GM19452 (cell line): Measurements from ENCODE around the gene CHRNB4.

Source experiments
- ATAC-seq: cut with Tn5 transposase; IDR thresholded peaks from one replicate; pipeline ENCODE4 v1.9.1; 2021; ENCODE audit not compliant: unreplicated experiment

The CHRNB4 gene

GRCh38 chr15:78668987-78669386 lies 28.0 kb upstream of the CHRNB4 start:
- ATAC-seq, result no peak

GRCh38 chr15:78667578-78668236 lies 26.7 kb upstream of the CHRNB4 start:
- no peak for ATAC-seq

GRCh38 chr15:78666010-78666409 lies 25.0 kb upstream of the CHRNB4 start:
- no peak for ATAC-seq

- no peak for ATAC-seq
Measured at GRCh38 chr15:78663703-78664102, 22.7 kb upstream of the CHRNB4 start.

- ATAC-seq, result no peak
Measured at GRCh38 chr15:78662028-78662427, 21.0 kb upstream of the CHRNB4 start.

- no peak for ATAC-seq
Measured at GRCh38 chr15:78661001-78661400, 20.0 kb upstream of the CHRNB4 start.

- no peak for ATAC-seq
Measured at GRCh38 chr15:78660584-78660983, 19.6 kb upstream of the CHRNB4 start.

GRCh38 chr15:78658823-78659222 lies 17.8 kb upstream of the CHRNB4 start:
- ATAC-seq, result no peak

- no peak for ATAC-seq
Measured at GRCh38 chr15:78654272-78654671, 13.3 kb upstream of the CHRNB4 start.

- ATAC-seq, result no peak
Measured at GRCh38 chr15:78651930-78652615, 11.1 kb upstream of the CHRNB4 start.

- ATAC-seq, result no peak
Measured at GRCh38 chr15:78651007-78651406, 10.0 kb upstream of the CHRNB4 start.

GRCh38 chr15:78650022-78650421 lies 9.0 kb upstream of the CHRNB4 start:
- ATAC-seq, result no peak

GRCh38 chr15:78645009-78645408 lies 4.0 kb upstream of the CHRNB4 start:
- ATAC-seq, result no peak

GRCh38 chr15:78642331-78642730 lies 1.3 kb upstream of the CHRNB4 start:
- no peak for ATAC-seq

GRCh38 chr15:78641749-78642275 lies 802 bp upstream of the CHRNB4 start:
- ATAC-seq, result no peak

- no peak for ATAC-seq
Measured at GRCh38 chr15:78640527-78641101, 396 bp downstream of the CHRNB4 start.

GRCh38 chr15:78638658-78639314 lies 2.2 kb downstream of the CHRNB4 start:
- ATAC-seq, result no peak

GRCh38 chr15:78637776-78638435 lies 3.1 kb downstream of the CHRNB4 start:
- ATAC-seq, result no peak

- no peak for ATAC-seq
Measured at GRCh38 chr15:78636378-78636859, 4.6 kb downstream of the CHRNB4 start.

- no peak for ATAC-seq
Measured at GRCh38 chr15:78635346-78635745, 5.7 kb downstream of the CHRNB4 start.
